ENCODE measurements around the gene NFIB. TPM values are rescaled to one million over a fixed set of nuclear protein-coding genes. Genes with fewer than 3 reads are reported as not detected.

The NFIB gene
- total RNA-seq, 1 donor = 12.1 TPM

DNA sequence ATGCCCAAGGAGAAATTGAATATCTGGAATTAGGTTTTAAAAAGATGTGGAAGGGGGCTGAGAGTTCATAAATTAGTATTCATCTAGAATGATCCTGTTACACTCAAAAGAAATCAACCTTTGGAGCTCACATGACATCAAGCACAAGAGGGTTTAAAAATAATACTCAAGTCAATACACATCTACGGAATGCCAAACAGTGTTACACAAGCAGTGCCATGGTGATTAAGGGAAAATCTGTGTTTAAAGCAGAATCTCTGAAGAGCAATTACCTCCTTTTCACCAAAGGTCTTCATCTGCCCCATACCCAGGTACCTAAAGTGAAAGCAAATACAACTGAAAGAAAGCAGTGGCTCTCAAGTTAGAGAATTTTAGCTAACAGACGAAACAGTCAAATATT is 261.6 kb downstream of the NFIB start:
- no peak overlapping the region for H3K4me3 ChIP-seq (ENCODE audit: low read depth, low read length)
- TF ChIP-seq CTCF (IDR thresholded peaks at IDR 0.05; ENCODE audit: insufficient read depth, low read depth, low read length) = no peak
- DNase-seq (ENCODE audit: low read depth) = no peak

DNA sequence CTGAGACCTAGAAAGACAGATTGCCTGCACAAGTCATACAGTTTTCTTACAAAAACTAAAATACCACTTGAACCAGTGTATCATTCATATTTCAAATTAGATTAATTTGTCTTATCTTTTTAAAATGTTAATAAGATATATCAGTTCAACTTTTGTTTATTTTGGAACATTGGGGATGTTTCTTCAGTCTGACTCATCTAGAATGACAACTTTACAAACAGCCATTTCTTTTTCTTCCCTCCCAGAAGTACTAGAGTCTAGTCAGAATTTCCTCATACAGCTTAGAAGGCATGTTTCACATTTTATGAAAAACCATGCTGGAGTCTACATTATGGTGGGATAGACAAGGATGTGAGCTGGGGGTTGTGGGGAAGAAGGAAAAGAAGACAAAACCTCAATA is 262.5 kb downstream of the NFIB start:
- no peak for TF ChIP-seq CTCF (IDR thresholded peaks at IDR 0.05; ENCODE audit: insufficient read depth, low read depth, low read length)
- H3K4me3 ChIP-seq (ENCODE audit: low read depth, low read length) = no peak overlapping the region
- peak; percentile 5 for DNase-seq (ENCODE audit: low read depth)

GRCh38 chr9:14043483-14043882 is 270.5 kb downstream of the NFIB start:
- no peak for TF ChIP-seq CTCF (IDR thresholded peaks at IDR 0.05; ENCODE audit: insufficient read depth, low read depth, low read length)
- DNase-seq (ENCODE audit: low read depth) = no peak
- no peak overlapping the region for H3K4me3 ChIP-seq (ENCODE audit: low read depth, low read length)

- H3K4me3 ChIP-seq (ENCODE audit: low read depth, low read length) = no peak overlapping the region
- no peak for TF ChIP-seq CTCF (IDR thresholded peaks at IDR 0.05; ENCODE audit: insufficient read depth, low read depth, low read length)
- no peak for DNase-seq (ENCODE audit: low read depth)
Measured at GRCh38 chr9:14037331-14037730, 276.6 kb downstream of the NFIB start.

DNA sequence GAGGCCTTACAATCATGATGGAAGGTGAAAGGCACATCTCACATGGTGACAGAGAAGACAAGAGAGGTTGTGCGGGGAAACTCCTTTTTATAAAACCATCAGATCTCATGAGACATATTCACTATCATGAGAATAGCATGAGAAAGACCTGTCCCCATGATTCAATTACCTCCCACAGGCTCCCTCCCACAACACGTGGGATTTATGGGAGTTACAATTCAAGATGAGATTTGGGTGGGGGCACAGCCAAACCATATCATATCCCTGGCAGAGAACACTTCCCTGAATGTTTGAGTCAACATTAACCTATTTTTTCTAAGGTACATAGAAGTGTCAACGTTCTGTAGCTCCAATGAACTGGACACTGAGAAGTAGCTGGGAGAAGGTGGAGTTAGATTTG is 280.9 kb downstream of the NFIB start:
- H3K4me3 ChIP-seq (ENCODE audit: low read depth, low read length) = no peak overlapping the region
- no peak for DNase-seq (ENCODE audit: low read depth)
- TF ChIP-seq CTCF (IDR thresholded peaks at IDR 0.05; ENCODE audit: insufficient read depth, low read depth, low read length) = no peak
